Gastroesophageal sphincter (tissue), 4 donors: Measurements from ENCODE around the gene TAF6L. TPM values are rescaled to one million over a fixed set of nuclear protein-coding genes. Genes with fewer than 3 reads are reported as not detected.

ENCODE experiments used
- ATAC-seq: fragments of 150-250 bp; one replicate; pipeline ENCODE4 v1.9.1; 2016; ENCODE audit warnings: mild to moderate bottlenecking, moderate library complexity
- H3K27ac ChIP-seq, 4 donors: fragments of 200-600 bp; sonication (generic) in 3 of 4; 1 replicate in 3 of 4; 2 replicates in 1 of 4; pipeline ENCODE4 v1.5.1; 2016 to 2019
- H3K27me3 ChIP-seq: fragments of 200-600 bp; sonication (generic); one replicate; pipeline ENCODE4 v1.5.1; 2019
- H3K36me3 ChIP-seq, 2 donors: fragments of 200-600 bp; sonication (generic); one replicate each; pipeline ENCODE4 v1.5.1; 2019; ENCODE audit warnings: control low read depth in 1 of 2
- H3K4me1 ChIP-seq, 3 donors: fragments of 200-600 bp; sonication (generic); 1 replicate in 2 of 3; 2 replicates in 1 of 3; pipeline ENCODE4 v1.5.1; 2016 to 2019; ENCODE audit warnings: control low read depth in 2 of 3
- H3K4me3 ChIP-seq, 2 donors: fragments of 200-600 bp; sonication (generic); one replicate each; pipeline ENCODE4 v1.5.1; 2019; ENCODE audit warnings: mild to moderate bottlenecking in 1 of 2, moderate library complexity in 1 of 2
- H3K9me3 ChIP-seq, 3 donors: fragments of 200-600 bp; sonication (generic); one replicate each; pipeline ENCODE4 v1.5.1; 2017 to 2019; ENCODE audit warnings: control low read depth in 2 of 3
- CTCF ChIP-seq, 4 experiments: fragments of 200-600 bp in 2 of 4; fragments of 450-650 bp in 2 of 4; sonication (generic) in 1 of 4; IDR thresholded peaks; one replicate each; pipeline ENCODE4 v1.5.1; 2017 to 2019; ENCODE audit warnings: antibody characterized with exemption in 4 of 4, mild to moderate bottlenecking in 2 of 4, moderate library complexity in 2 of 4
- EP300 ChIP-seq: sonication (generic); formaldehyde crosslinking; IDR thresholded peaks from one replicate; pipeline ENCODE4 v1.6.1; 2017; ENCODE audit warnings: antibody characterized with exemption, mild to moderate bottlenecking
- POLR2A ChIP-seq, 2 donors: fragments of 450-650 bp; IDR thresholded peaks; one replicate each; pipeline ENCODE4 v1.6.1; 2017; ENCODE audit warnings: antibody characterized with exemption in 2 of 2, mild to moderate bottlenecking in 2 of 2, moderate library complexity in 1 of 2
- POLR2AphosphoS5 ChIP-seq: sonication (generic); formaldehyde crosslinking; IDR thresholded peaks from one replicate; pipeline ENCODE4 v1.6.1; 2017; ENCODE audit warnings: antibody characterized with exemption
- WGBS, 2 donors: methylation state at CpG; one replicate each; pipeline ENCODE4 v1.1.5; 2018; ENCODE audit warnings: low coverage in 1 of 2; 5-methylcytosine and 5-hydroxymethylcytosine counted together
- total RNA-seq, 4 donors: library from RNA; depleted of rRNA; stranded (reverse); fragments of >200 nt; gene quantifications; one replicate each; pipeline ENCODE4 v1.1.0, GENCODE V29; 2016

The TAF6L gene
- total RNA-seq, 4 donors from 2014 or later = 5.5 to 23.4 (median 14.5) TPM

- TF ChIP-seq POLR2AphosphoS5 (peak; percentile 88), POLR2A (IDR thresholded peaks at IDR 0.05) (peak; percentile 71 to 80), EP300 (no peak), CTCF (IDR thresholded peaks at IDR 0.05) (peak in 3 of 4 experiments; percentile 26 to 49 (median 26))
- peak within 1 kb of the TSS; percentile 86 for H3K4me3 ChIP-seq
- H3K9me3 ChIP-seq = no peaks in the 10 kb centered on the region
- peak within 1 kb of the TSS; percentile 84 to 89 (median 86) for H3K27ac ChIP-seq
- H3K4me1 ChIP-seq = peaks cover 5 to 53% (median 27%) of the 10 kb centered on the region in 3 donors
- peaks cover 0 to 65% of the 10 kb centered on the region in 2 donors for H3K36me3 ChIP-seq
- H3K27me3 ChIP-seq = no peaks in the 10 kb centered on the region
- 0% methylated on average over 1 to 6 of the region's 58 CpGs for WGBS, 2 donors
- peak; percentile 83 for ATAC-seq
These were observed 20.5 kb downstream of the TAF6L start, which contains the start of gene TMEM223 for GRCh38 chr11:62791501-62792201. TSS of gene TMEM223 (minus strand) at chr11:62792006. CDS start at chr11:62791994, 12 bp downstream.

GRCh38 chr11:62792202-62792575 is 21.0 kb downstream of the TAF6L start:
- ATAC-seq = peak; percentile 25

GRCh38 chr11:62794201-62794775 is 23.1 kb downstream of the TAF6L start:
- peaks cover 5 to 36% (median 20%) of the 10 kb centered on the region in 3 donors for H3K4me1 ChIP-seq
- no peak overlapping the region for H3K4me3 ChIP-seq
- H3K36me3 ChIP-seq = peaks cover 0 to 87% of the 10 kb centered on the region in 2 donors
- H3K27me3 ChIP-seq = no peaks in the 10 kb centered on the region
- 81 to 86% methylated on average over 4 to 5 of the region's 8 CpGs for WGBS, 2 donors
- H3K9me3 ChIP-seq = no peaks in the 10 kb centered on the region
- H3K27ac ChIP-seq = peak overlapping the region in 2 of 4 donors; percentile 18 to 89
- no peak for TF ChIP-seq EP300
- TF ChIP-seq POLR2AphosphoS5 = no peak
- TF ChIP-seq CTCF (IDR thresholded peaks at IDR 0.05) = no peak
- TF ChIP-seq POLR2A (IDR thresholded peaks at IDR 0.05) = no peak
- no peak for ATAC-seq

More at GRCh38 chr11:62792202-62792575, 21.0 kb downstream of the TAF6L start:
- Histone ChIP-seq H3K27ac (peak overlapping the region; percentile 84 to 89 (median 86)), H3K4me3 (peak overlapping the region; percentile 86), H3K36me3 (peaks cover 0 to 71% of the 10 kb centered on the region in 2 donors), H3K9me3 (no peaks in the 10 kb centered on the region), H3K4me1 (peaks cover 5 to 53% (median 27%) of the 10 kb centered on the region in 3 donors), H3K27me3 (no peaks in the 10 kb centered on the region)
- WGBS, 2 donors = 9 to 16% methylated on average over 7 to 9 of the region's 11 CpGs
- no peak for TF ChIP-seq CTCF (IDR thresholded peaks at IDR 0.05)
- no peak for TF ChIP-seq POLR2AphosphoS5
- TF ChIP-seq POLR2A (IDR thresholded peaks at IDR 0.05) = no peak
- no peak for TF ChIP-seq EP300

GRCh38 chr11:62796281-62796680 is 25.1 kb downstream of the TAF6L start:
- H3K9me3 ChIP-seq = no peaks in the 10 kb centered on the region
- no peak for TF ChIP-seq CTCF (IDR thresholded peaks at IDR 0.05)
- TF ChIP-seq POLR2AphosphoS5 = no peak
- no peak for TF ChIP-seq EP300
- TF ChIP-seq POLR2A (IDR thresholded peaks at IDR 0.05) = no peak
- H3K4me3 ChIP-seq = no peak overlapping the region
- 93 to 100% methylated on average over 1 to 2 of the region's 7 CpGs for WGBS, 2 donors
- H3K27ac ChIP-seq = no peak overlapping the region
- peaks cover 5 to 16% (median 9%) of the 10 kb centered on the region in 3 donors for H3K4me1 ChIP-seq
- ATAC-seq = no peak
- H3K36me3 ChIP-seq = peaks cover 0 to 93% of the 10 kb centered on the region in 2 donors
- H3K27me3 ChIP-seq = no peaks in the 10 kb centered on the region
